SJSA1 (cell line): ENCODE data around the gene ZNF415. TPM values are rescaled to one million over a fixed set of nuclear protein-coding genes. Genes with fewer than 3 reads are reported as not detected.

ENCODE experiments used
- DNase-seq, 2 experiments: peaks; one replicate each; pipeline ENCODE4 v3.0.0-alpha.2; 2015 to 2020; ENCODE audit warnings: low spot score in 2 of 2, low read depth in 1 of 2
- H3K27ac ChIP-seq: fragments of 250-450 bp; sonication (Bioruptor Pico); 2 replicates; pipeline ENCODE4 v1.5.1; 2020; ENCODE audit warnings: mild to moderate bottlenecking, moderate library complexity
- H3K27me3 ChIP-seq: fragments of 250-450 bp; sonication (Bioruptor Pico); replicated peaks from 2 replicates; pipeline ENCODE4 v1.5.1; 2020; ENCODE audit warnings: mild to moderate bottlenecking, moderate library complexity
- H3K36me3 ChIP-seq: fragments of 250-450 bp; sonication (Bioruptor Pico); 2 replicates; pipeline ENCODE4 v1.5.1; 2020; ENCODE audit warnings: mild to moderate bottlenecking
- H3K4me1 ChIP-seq: fragments of 250-450 bp; sonication (Bioruptor Pico); replicated peaks from 2 replicates; pipeline ENCODE4 v1.6.1; 2021; ENCODE audit warnings: mild to moderate bottlenecking
- H3K4me3 ChIP-seq: fragments of 250-450 bp; sonication (Bioruptor Pico); 2 replicates; pipeline ENCODE4 v1.5.1; 2020; ENCODE audit warnings: mild to moderate bottlenecking
- H3K9me3 ChIP-seq: fragments of 250-450 bp; sonication (Bioruptor Pico); replicated peaks from 2 replicates; pipeline ENCODE4 v1.5.1; 2020; ENCODE audit warnings: mild to moderate bottlenecking
- total RNA-seq: library from RNA; depleted of rRNA; stranded (reverse); fragments of >200 nt; shearing (Covaris generic); gene quantifications from 2 replicates; pipeline ENCODE4 v1.2.3, GENCODE V29; 2014; rRNA removed

The ZNF415 gene
- total RNA-seq = 3.2 and 9.7 TPM in 2 replicates

GRCh38 chr19:53132141-53132991 lies at the start of gene ZNF415:
Gene ZNF415 (minus strand): TSS chr19:53132910. CDS start chr19:53122676, 10,234 bp downstream.
- peak; percentile 79 to 85 for DNase-seq
- H3K27me3 ChIP-seq = no peaks in the 10 kb centered on the region
- peak within 1 kb of the TSS; percentile 49 for H3K4me3 ChIP-seq
- no peaks in the 10 kb centered on the region for H3K36me3 ChIP-seq
- H3K4me1 ChIP-seq = peaks cover 9% of the 10 kb centered on the region
- peak within 1 kb of the TSS; percentile 47; the same call in 1 of the 2 replicates for H3K27ac ChIP-seq
- no peaks in the 10 kb centered on the region for H3K9me3 ChIP-seq

GRCh38 chr19:53182202-53182601 lies 49.5 kb upstream of the ZNF415 start:
- Histone ChIP-seq H3K36me3 (no peaks in the 10 kb centered on the region; the same call in 1 of the 2 replicates), H3K27ac (peak overlapping the region; percentile 51), H3K9me3 (peaks cover 2% of the 10 kb centered on the region; the same call in 1 of the 2 replicates), H3K27me3 (no peaks in the 10 kb centered on the region), H3K4me3 (no peak overlapping the region), H3K4me1 (peaks cover 16% of the 10 kb centered on the region)
- DNase-seq = peak in 1 of 2 experiments; percentile 55

- Histone ChIP-seq H3K36me3 (no peaks in the 10 kb centered on the region; the same call in 1 of the 2 replicates), H3K27me3 (no peaks in the 10 kb centered on the region), H3K9me3 (peaks cover 6% of the 10 kb centered on the region), H3K4me3 (no peak overlapping the region), H3K27ac (no peak overlapping the region), H3K4me1 (peaks cover 7% of the 10 kb centered on the region)
- DNase-seq = no peak
These were observed 45.3 kb upstream of the ZNF415 start for GRCh38 chr19:53177986-53178385.

GRCh38 chr19:53172889-53173288 lies 40.2 kb upstream of the ZNF415 start:
- Histone ChIP-seq H3K4me1 (no peaks in the 10 kb centered on the region), H3K4me3 (no peak overlapping the region), H3K27me3 (no peaks in the 10 kb centered on the region), H3K27ac (no peak overlapping the region), H3K36me3 (no peaks in the 10 kb centered on the region), H3K9me3 (peaks cover 7% of the 10 kb centered on the region)
- no peak for DNase-seq

GRCh38 chr19:53165691-53166091 lies 33.0 kb upstream of the ZNF415 start:
- Histone ChIP-seq H3K4me3 (no peak overlapping the region), H3K9me3 (peaks cover 33% of the 10 kb centered on the region), H3K27me3 (no peaks in the 10 kb centered on the region), H3K27ac (no peak overlapping the region), H3K36me3 (peaks cover 17% of the 10 kb centered on the region), H3K4me1 (no peaks in the 10 kb centered on the region)
- DNase-seq = no peak

GRCh38 chr19:53161123-53161522 lies 28.4 kb upstream of the ZNF415 start:
- DNase-seq = no peak
- H3K36me3 ChIP-seq = peaks cover 16% of the 10 kb centered on the region
- peaks cover 7% of the 10 kb centered on the region for H3K4me1 ChIP-seq
- H3K4me3 ChIP-seq = no peak overlapping the region
- H3K27me3 ChIP-seq = no peaks in the 10 kb centered on the region
- H3K9me3 ChIP-seq = peaks cover 26% of the 10 kb centered on the region
- no peak overlapping the region for H3K27ac ChIP-seq

- DNase-seq = no peak
- H3K27ac ChIP-seq = no peak overlapping the region
- H3K27me3 ChIP-seq = no peaks in the 10 kb centered on the region
- H3K9me3 ChIP-seq = peaks cover 20% of the 10 kb centered on the region
- peaks cover 9% of the 10 kb centered on the region for H3K36me3 ChIP-seq
- peaks cover 7% of the 10 kb centered on the region for H3K4me1 ChIP-seq
- H3K4me3 ChIP-seq = no peak overlapping the region
These were observed 27.6 kb upstream of the ZNF415 start for GRCh38 chr19:53160350-53160749.

GRCh38 chr19:53158119-53158656 lies 25.5 kb upstream of the ZNF415 start:
- DNase-seq = peak; percentile 34 to 50
- no peak overlapping the region for H3K27ac ChIP-seq

GRCh38 chr19:53157626-53158025 lies 24.9 kb upstream of the ZNF415 start:
- Histone ChIP-seq H3K27ac (no peak overlapping the region), H3K27me3 (no peaks in the 10 kb centered on the region), H3K9me3 (peaks cover 6% of the 10 kb centered on the region; the same call in 1 of the 2 replicates), H3K4me3 (peak overlapping the region; percentile 49), H3K36me3 (no peaks in the 10 kb centered on the region), H3K4me1 (peaks cover 7% of the 10 kb centered on the region)
- DNase-seq = peak in 1 of 2 experiments; percentile 2

More at GRCh38 chr19:53158119-53158656, 25.5 kb upstream of the ZNF415 start:
- H3K36me3 ChIP-seq = no peaks in the 10 kb centered on the region
- peaks cover 6% of the 10 kb centered on the region; the same call in 1 of the 2 replicates for H3K9me3 ChIP-seq
- H3K4me1 ChIP-seq = peaks cover 7% of the 10 kb centered on the region
- no peaks in the 10 kb centered on the region for H3K27me3 ChIP-seq
- peak overlapping the region; percentile 49 for H3K4me3 ChIP-seq

- Histone ChIP-seq H3K27ac (no peak overlapping the region), H3K27me3 (no peaks in the 10 kb centered on the region), H3K9me3 (peaks cover 6% of the 10 kb centered on the region; the same call in 1 of the 2 replicates), H3K4me3 (no peak overlapping the region), H3K4me1 (peaks cover 7% of the 10 kb centered on the region), H3K36me3 (no peaks in the 10 kb centered on the region)
- DNase-seq = no peak
These were observed 24.1 kb upstream of the ZNF415 start for GRCh38 chr19:53156850-53157249.

GRCh38 chr19:53147645-53148044 lies 14.9 kb upstream of the ZNF415 start:
- H3K36me3 ChIP-seq = peaks cover 35% of the 10 kb centered on the region
- no peak for DNase-seq

GRCh38 chr19:53140351-53140750 lies 7.6 kb upstream of the ZNF415 start:
- no peaks in the 10 kb centered on the region for H3K4me1 ChIP-seq
- peaks cover 35% of the 10 kb centered on the region for H3K36me3 ChIP-seq
- H3K27me3 ChIP-seq = no peaks in the 10 kb centered on the region
- H3K27ac ChIP-seq = no peak overlapping the region
- no peak for DNase-seq
- no peak overlapping the region for H3K4me3 ChIP-seq
- peaks cover 11% of the 10 kb centered on the region for H3K9me3 ChIP-seq

More at GRCh38 chr19:53147645-53148044, 14.9 kb upstream of the ZNF415 start:
- H3K9me3 ChIP-seq = peaks cover 4% of the 10 kb centered on the region; the same call in 1 of the 2 replicates
- no peak overlapping the region for H3K4me3 ChIP-seq
- H3K27ac ChIP-seq = no peak overlapping the region
- H3K4me1 ChIP-seq = no peaks in the 10 kb centered on the region
- no peaks in the 10 kb centered on the region for H3K27me3 ChIP-seq

GRCh38 chr19:53136432-53136831 lies 3.7 kb upstream of the ZNF415 start:
- H3K27me3 ChIP-seq = no peaks in the 10 kb centered on the region
- peaks cover 11% of the 10 kb centered on the region for H3K36me3 ChIP-seq
- H3K4me1 ChIP-seq = peaks cover 9% of the 10 kb centered on the region
- no peak overlapping the region for H3K4me3 ChIP-seq
- no peak overlapping the region for H3K27ac ChIP-seq
- peaks cover 2% of the 10 kb centered on the region; the same call in 1 of the 2 replicates for H3K9me3 ChIP-seq
- no peak for DNase-seq

- Histone ChIP-seq H3K4me1 (peaks cover 9% of the 10 kb centered on the region), H3K27ac (no peak overlapping the region), H3K4me3 (peak overlapping the region; percentile 49), H3K9me3 (no peaks in the 10 kb centered on the region), H3K36me3 (no peaks in the 10 kb centered on the region), H3K27me3 (no peaks in the 10 kb centered on the region)
- DNase-seq = no peak
These were observed 983 bp downstream of the ZNF415 start for GRCh38 chr19:53131727-53132126.
